Psoas muscle (tissue), 8 donors: ENCODE results near the gene CD200R1L. TPM values are rescaled to one million over a fixed set of nuclear protein-coding genes. Genes with fewer than 3 reads are reported as not detected.
"Not testable (repeated sequence)": the region's sequence is repeated elsewhere in the genome, so short reads cannot be mapped to it uniquely, and the experiment has no call there.

ENCODE experiments used
- ATAC-seq, 4 donors: fragments of 200-7000 bp; cut with Tn5 transposase; one replicate each; pipeline ENCODE4 v1.9.1; 2020; ENCODE audit warnings: moderate library complexity in 3 of 4, mild to moderate bottlenecking in 2 of 4
- DNase-seq, 2 donors: peaks; one replicate each; pipeline ENCODE4 v3.0.0-alpha.2; 2020
- H3K27ac ChIP-seq: fragments of 200-600 bp; one replicate; pipeline ENCODE4 v1.8.0; 2022
- H3K27me3 ChIP-seq, 3 donors: fragments of 200-600 bp in 1 of 3; one replicate each; pipeline versions ENCODE4 v1.6.1 to v1.8.0; 2013 to 2022; ENCODE audit warnings: low read length in 2 of 3, mild to moderate bottlenecking in 2 of 3, moderate library complexity in 1 of 3; ENCODE audit not compliant: insufficient read depth in 3 of 3
- H3K36me3 ChIP-seq, 2 donors: fragments of 200-600 bp in 1 of 2; one replicate each; pipeline versions ENCODE4 v1.6.1 to v1.8.0; 2013 to 2022; ENCODE audit warnings: low read depth in 1 of 2, mild to moderate bottlenecking in 1 of 2, moderate library complexity in 1 of 2; ENCODE audit not compliant: insufficient read depth in 1 of 2
- H3K4me1 ChIP-seq: fragments of 200-600 bp; one replicate; pipeline ENCODE4 v1.8.0; 2022
- H3K4me3 ChIP-seq: fragments of 200-600 bp; one replicate; pipeline ENCODE4 v1.8.0; 2022; ENCODE audit warnings: mild to moderate bottlenecking
- H3K9me3 ChIP-seq: fragments of 200-600 bp; one replicate; pipeline ENCODE4 v1.8.0; 2022
- CTCF ChIP-seq: fragments of 200-600 bp; IDR thresholded peaks from one replicate; pipeline ENCODE4 v1.8.0; 2022; ENCODE audit warnings: antibody characterized with exemption
- WGBS, 3 donors: extraction: QIAGEN DNeasy Blood & Tissue Kit; methylation state at CpG; one replicate each; pipeline versions ENCODE4 v1.1.6 to v1.1.7; 2013; 5-methylcytosine and 5-hydroxymethylcytosine counted together
- intact Hi-C, 2 donors: fragments of 100-400 bp; cut with DNase I; formaldehyde crosslinking; loops; one replicate each; pipeline versions ENCODE4 v1.11.0 to v1.14.2; 2022
- polyA plus RNA-seq, 3 donors: library from polyadenylated mRNA; stranded (reverse); fragments of 200-250 nt; gene quantifications; one replicate each; pipeline ENCODE4 v1.2.3, GENCODE V29; 2013
- total RNA-seq, 4 donors: library from RNA; stranded (reverse); fragmentation: NEBNext Ultra II Directional in 2 of 4; extraction: Animal tissue kit (Norgen Biotek cat#: 25700) in 2 of 4; gene quantifications; one replicate each; pipeline versions ENCODE4 v1.2.1 to v1.2.4, GENCODE V29; 2021 to 2023
- donor health status: healthy with polysubstance abuse.
- donor health status: DM: no; HTN: no; CAD: no; lungs with moderate emphysema.
- donor health status: Bipolar disorder and iron deficiency.
- donor health status: healthy.
- donor health status: DM: yes; HTN: yes; CAD: no.
- donor health status: DM: no; HTN: no; CAD: no.
- donor health status: DM: no; HTN: no; CAD: no.
- donor health status: DM: yes; HTN: yes; CAD: no.

Gene CD200R1L
- total and polyA plus RNA-seq, 7 donors = not detected

- Histone ChIP-seq H3K4me1 (no peaks in the 10 kb centered on the region), H3K9me3 (peaks cover 5% of the 10 kb centered on the region), H3K36me3 (no peaks in the 10 kb centered on the region), H3K27ac (no peak overlapping the region), H3K27me3 (no peaks in the 10 kb centered on the region), H3K4me3 (no peak overlapping the region)
- ATAC-seq = no peak
- intact Hi-C loops = no loop called here
- DNase-seq = no peak
- TF ChIP-seq CTCF = no peak
Observed at GRCh38 chr3:112856537-112856936, 9.9 kb upstream of the CD200R1L start.

GRCh38 chr3:112855883-112856282, 9.2 kb upstream of the CD200R1L start:
- H3K27ac ChIP-seq = no peak overlapping the region
- intact Hi-C loops = no loop called here
- H3K4me3 ChIP-seq = no peak overlapping the region
- TF ChIP-seq CTCF = no peak
- no peaks in the 10 kb centered on the region for H3K27me3 ChIP-seq
- DNase-seq = no peak
- no peaks in the 10 kb centered on the region for H3K4me1 ChIP-seq
- H3K36me3 ChIP-seq = no peaks in the 10 kb centered on the region
- no peak for ATAC-seq
- peaks cover 5% of the 10 kb centered on the region for H3K9me3 ChIP-seq

GRCh38 chr3:112855074-112855473, 8.4 kb upstream of the CD200R1L start:
- 70 to 82% (median 71%) methylated on average over 3 of the region's 3 CpGs for WGBS, 3 donors
- H3K4me1 ChIP-seq, H3K27ac ChIP-seq, intact Hi-C loops, DNase-seq, ATAC-seq, H3K36me3 ChIP-seq, H3K4me3 ChIP-seq, H3K27me3 ChIP-seq, H3K9me3 ChIP-seq: not testable (repeated sequence)

- TF ChIP-seq CTCF = no peak
- no peak overlapping the region for H3K27ac ChIP-seq
- no peaks in the 10 kb centered on the region for H3K36me3 ChIP-seq
- no peaks in the 10 kb centered on the region for H3K4me1 ChIP-seq
- ATAC-seq (no peak), DNase-seq (no peak)
- no peaks in the 10 kb centered on the region for H3K9me3 ChIP-seq
- no peak overlapping the region for H3K4me3 ChIP-seq
- intact Hi-C loops = no loop called here
- WGBS, 3 donors = 52 to 67% (median 57%) methylated on average over 3 of the region's 3 CpGs
- no peaks in the 10 kb centered on the region for H3K27me3 ChIP-seq
Observed at GRCh38 chr3:112848196-112848595, 1.5 kb upstream of the CD200R1L start.

- WGBS, 3 donors = 73 to 76% (median 73%) methylated on average over 3 of the region's 3 CpGs
- no peak overlapping the region for H3K4me3 ChIP-seq
- DNase-seq (no peak), ATAC-seq (no peak)
- TF ChIP-seq CTCF = no peak
- H3K36me3 ChIP-seq = no peaks in the 10 kb centered on the region
- no peaks in the 10 kb centered on the region for H3K9me3 ChIP-seq
- no peak overlapping the region for H3K27ac ChIP-seq
- no peaks in the 10 kb centered on the region for H3K27me3 ChIP-seq
- H3K4me1 ChIP-seq = no peaks in the 10 kb centered on the region
- intact Hi-C loops = no loop called here
Observed at GRCh38 chr3:112847692-112848091, 1.0 kb upstream of the CD200R1L start.
